Aorta (tissue), 5 donors: ENCODE data around the gene B3GNT4. TPM values are rescaled to one million over a fixed set of nuclear protein-coding genes. Genes with fewer than 3 reads are reported as not detected.
A peak's percentile ranks its signal among the peaks of the same experiment; 100 is the strongest.

Experiments used
- ATAC-seq: fragments of 200-7000 bp; cut with Tn5 transposase; one replicate; pipeline ENCODE4 v1.9.1; 2022; ENCODE audit warnings: moderate library complexity; ENCODE audit not compliant: low FRiP score
- DNase-seq, 2 donors: peaks; one replicate each; pipeline ENCODE4 v3.0.0-alpha.2; 2020
- H3K27ac ChIP-seq, 2 donors: one replicate each; pipeline ENCODE4 v1.5.1; 2013; ENCODE audit warnings: low read length in 2 of 2, mild to moderate bottlenecking in 2 of 2, moderate library complexity in 2 of 2, control low read depth in 1 of 2, inconsistent platforms in 1 of 2, low read depth in 1 of 2
- H3K27me3 ChIP-seq, 2 donors: one replicate each; pipeline ENCODE4 v1.6.1; 2013; ENCODE audit warnings: control low read depth in 1 of 2, low read length in 1 of 2, mild to moderate bottlenecking in 1 of 2, moderate library complexity in 1 of 2; ENCODE audit not compliant: insufficient read depth in 2 of 2, control insufficient read depth in 1 of 2
- H3K36me3 ChIP-seq, 2 donors: one replicate each; pipeline ENCODE4 v1.6.1; 2013; ENCODE audit warnings: control low read depth in 1 of 2, low read length in 1 of 2, mild to moderate bottlenecking in 1 of 2; ENCODE audit not compliant: insufficient read depth in 2 of 2, control insufficient read depth in 1 of 2
- H3K4me1 ChIP-seq, 2 donors: one replicate each; pipeline ENCODE4 v1.6.1; 2013; ENCODE audit warnings: low read length in 2 of 2, control low read depth in 1 of 2, mild to moderate bottlenecking in 1 of 2, moderate library complexity in 1 of 2; ENCODE audit not compliant: insufficient read depth in 2 of 2, control insufficient read depth in 1 of 2
- H3K4me3 ChIP-seq, 2 donors: one replicate each; pipeline ENCODE4 v1.5.1; 2013; ENCODE audit warnings: low read length in 2 of 2, control low read depth in 1 of 2, mild to moderate bottlenecking in 1 of 2
- H3K9me3 ChIP-seq: one replicate; pipeline ENCODE4 v1.6.1; 2013; ENCODE audit warnings: mild to moderate bottlenecking, low read length; ENCODE audit not compliant: control insufficient read depth
- WGBS, 2 donors: extraction: QIAGEN DNeasy Blood & Tissue Kit; methylation state at CpG; one replicate each; pipeline ENCODE4 v1.1.7; 2013; 5-methylcytosine and 5-hydroxymethylcytosine counted together
- intact Hi-C, 2 donors: fragments of 100-400 bp; cut with DNase I; formaldehyde crosslinking; loops; one replicate each; pipeline versions ENCODE4 v1.14.2 to v1.15.0; 2022
- polyA plus RNA-seq, 2 donors: library from polyadenylated mRNA; stranded (reverse); fragments of 200-250 nt; gene quantifications; one replicate each; pipeline ENCODE4 v1.2.3, GENCODE V29; 2013
- total RNA-seq, 2 donors: library from RNA; stranded (reverse); fragmentation: NEBNext Ultra II Directional; extraction: Animal tissue kit (Norgen Biotek cat#: 25700); gene quantifications; one replicate each; pipeline ENCODE4 v1.2.1, GENCODE V29; 2021
- donor health status: healthy with polysubstance abuse.
- donor health status: Bipolar disorder and iron deficiency.
- donor health status: DM: no; HTN: no; CAD: no.
- donor health status: DM: no; HTN: no; CAD: no.
- donor health status: DM: yes; HTN: yes; CAD: no.

B3GNT4 gene
- total and polyA plus RNA-seq, 4 donors = 0.38 TPM; not detected in 3

DNA sequence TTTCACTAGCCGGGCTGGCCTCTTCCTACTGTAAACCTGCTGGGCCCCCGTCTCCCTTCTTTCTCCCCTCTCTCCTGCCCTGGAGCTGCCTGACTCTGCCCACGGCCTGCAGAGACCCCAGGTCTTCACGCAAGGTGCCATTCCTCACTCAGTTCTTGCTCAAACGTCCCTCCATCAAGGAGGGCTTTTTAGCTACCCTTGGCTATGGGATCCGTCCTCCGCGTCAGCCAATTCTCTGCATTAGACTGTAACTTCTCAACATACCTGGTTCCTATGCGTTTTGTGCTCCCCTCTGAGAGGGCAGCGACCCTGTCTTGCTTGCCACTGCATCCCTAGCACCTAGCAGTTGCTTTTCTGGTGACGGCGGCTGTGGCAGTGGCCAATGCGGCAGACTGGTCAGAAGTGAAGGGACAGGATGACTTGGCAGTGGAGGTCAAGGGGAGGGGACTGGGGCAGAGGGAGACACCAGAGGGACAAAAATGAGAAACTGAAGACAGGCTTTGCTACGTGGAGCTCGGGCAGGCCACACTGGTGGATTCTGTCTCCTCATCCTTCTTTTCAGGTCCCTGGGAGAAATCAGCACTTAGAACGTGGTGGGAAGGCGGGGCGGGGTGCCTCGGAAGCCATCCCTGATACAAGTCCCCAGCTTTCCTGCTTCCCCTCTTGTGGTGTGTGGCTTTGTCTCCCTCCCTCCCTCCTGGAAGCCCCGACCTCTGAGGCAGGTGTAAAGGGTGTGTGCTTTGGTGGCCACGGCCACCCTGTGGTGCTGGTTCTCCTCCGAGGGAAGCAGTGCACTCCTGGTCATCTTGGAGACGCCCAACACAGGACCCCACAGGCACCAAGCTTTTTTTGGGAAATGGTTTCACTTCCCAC, 1.8 kb downstream of the B3GNT4 start:
- Histone ChIP-seq H3K4me1 (no peaks in the 10 kb centered on the region), H3K36me3 (peaks cover 0 to 3% of the 10 kb centered on the region in 2 donors), H3K9me3 (no peaks in the 10 kb centered on the region), H3K4me3 (no peak overlapping the region), H3K27ac (no peak overlapping the region), H3K27me3 (peaks cover 0 to 2% of the 10 kb centered on the region in 2 donors)
- no peak for DNase-seq
- ATAC-seq = peak; percentile 17
- intact Hi-C loops = no loop called here
- WGBS, 2 donors = 47 to 50% methylated on average over 23 of the region's 23 CpGs

DNA sequence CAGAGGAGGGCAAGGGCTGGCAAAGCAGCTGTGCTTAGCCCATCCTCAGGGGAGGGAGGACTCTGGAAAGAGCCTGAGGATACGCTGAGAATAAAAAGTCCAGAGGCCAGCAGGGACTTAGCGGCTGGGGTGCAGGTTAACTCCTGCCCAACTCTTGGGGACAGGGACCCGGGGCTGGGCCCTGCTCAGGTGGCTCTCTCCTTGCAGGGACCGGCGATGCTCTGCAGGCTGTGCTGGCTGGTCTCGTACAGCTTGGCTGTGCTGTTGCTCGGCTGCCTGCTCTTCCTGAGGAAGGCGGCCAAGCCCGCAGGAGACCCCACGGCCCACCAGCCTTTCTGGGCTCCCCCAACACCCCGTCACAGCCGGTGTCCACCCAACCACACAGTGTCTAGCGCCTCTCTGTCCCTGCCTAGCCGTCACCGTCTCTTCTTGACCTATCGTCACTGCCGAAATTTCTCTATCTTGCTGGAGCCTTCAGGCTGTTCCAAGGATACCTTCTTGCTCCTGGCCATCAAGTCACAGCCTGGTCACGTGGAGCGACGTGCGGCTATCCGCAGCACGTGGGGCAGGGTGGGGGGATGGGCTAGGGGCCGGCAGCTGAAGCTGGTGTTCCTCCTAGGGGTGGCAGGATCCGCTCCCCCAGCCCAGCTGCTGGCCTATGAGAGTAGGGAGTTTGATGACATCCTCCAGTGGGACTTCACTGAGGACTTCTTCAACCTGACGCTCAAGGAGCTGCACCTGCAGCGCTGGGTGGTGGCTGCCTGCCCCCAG, 2.8 kb downstream of the B3GNT4 start:
- ATAC-seq = peak; percentile 30
- intact Hi-C loops = no loop called here
- Histone ChIP-seq H3K27me3 (no peaks in the 10 kb centered on the region), H3K4me1 (no peaks in the 10 kb centered on the region), H3K4me3 (no peak overlapping the region), H3K27ac (no peak overlapping the region), H3K36me3 (peaks cover 0 to 4% of the 10 kb centered on the region in 2 donors), H3K9me3 (no peaks in the 10 kb centered on the region)
- 58 to 59% methylated on average over 27 of the region's 27 CpGs for WGBS, 2 donors
- DNase-seq = no peak

DNA sequence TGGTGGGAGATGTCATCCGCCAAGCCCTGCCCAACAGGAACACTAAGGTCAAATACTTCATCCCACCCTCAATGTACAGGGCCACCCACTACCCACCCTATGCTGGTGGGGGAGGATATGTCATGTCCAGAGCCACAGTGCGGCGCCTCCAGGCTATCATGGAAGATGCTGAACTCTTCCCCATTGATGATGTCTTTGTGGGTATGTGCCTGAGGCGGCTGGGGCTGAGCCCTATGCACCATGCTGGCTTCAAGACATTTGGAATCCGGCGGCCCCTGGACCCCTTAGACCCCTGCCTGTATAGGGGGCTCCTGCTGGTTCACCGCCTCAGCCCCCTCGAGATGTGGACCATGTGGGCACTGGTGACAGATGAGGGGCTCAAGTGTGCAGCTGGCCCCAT, 3.5 kb downstream of the B3GNT4 start:
- Histone ChIP-seq H3K4me3 (no peak overlapping the region), H3K4me1 (no peaks in the 10 kb centered on the region), H3K9me3 (no peaks in the 10 kb centered on the region), H3K27ac (no peak overlapping the region), H3K27me3 (no peaks in the 10 kb centered on the region), H3K36me3 (peaks cover 0 to 4% of the 10 kb centered on the region in 2 donors)
- DNase-seq (no peak), ATAC-seq (no peak)
- intact Hi-C loops = no loop called here
- WGBS, 2 donors = 80 to 84% methylated on average over 8 of the region's 8 CpGs

DNA sequence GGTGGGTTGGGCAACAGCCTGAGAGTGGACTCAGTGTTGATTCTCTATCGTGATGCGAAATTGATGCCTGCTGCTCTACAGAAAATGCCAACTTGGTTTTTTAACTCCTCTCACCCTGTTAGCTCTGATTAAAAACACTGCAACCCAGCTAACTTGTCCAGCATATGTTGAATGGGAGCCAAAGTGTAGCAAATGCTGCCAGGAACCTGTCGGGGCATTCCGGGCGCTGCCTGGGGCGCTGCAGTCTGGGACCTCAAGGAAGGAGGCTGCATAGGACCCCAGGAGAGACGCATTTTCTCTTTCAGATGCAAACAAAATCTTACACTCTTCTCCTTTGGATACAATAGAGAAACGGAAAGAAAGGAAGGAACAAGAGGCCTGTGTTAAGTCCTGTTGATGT, 3.9 kb downstream of the B3GNT4 start:
- no peak for DNase-seq
- 63 to 66% methylated on average over 8 of the region's 8 CpGs for WGBS, 2 donors
- intact Hi-C loops = no loop called here
- Histone ChIP-seq H3K4me3 (no peak overlapping the region), H3K36me3 (peaks cover 0 to 4% of the 10 kb centered on the region in 2 donors), H3K4me1 (no peaks in the 10 kb centered on the region), H3K27ac (no peak overlapping the region), H3K9me3 (no peaks in the 10 kb centered on the region), H3K27me3 (no peaks in the 10 kb centered on the region)
- no peak for ATAC-seq

DNA sequence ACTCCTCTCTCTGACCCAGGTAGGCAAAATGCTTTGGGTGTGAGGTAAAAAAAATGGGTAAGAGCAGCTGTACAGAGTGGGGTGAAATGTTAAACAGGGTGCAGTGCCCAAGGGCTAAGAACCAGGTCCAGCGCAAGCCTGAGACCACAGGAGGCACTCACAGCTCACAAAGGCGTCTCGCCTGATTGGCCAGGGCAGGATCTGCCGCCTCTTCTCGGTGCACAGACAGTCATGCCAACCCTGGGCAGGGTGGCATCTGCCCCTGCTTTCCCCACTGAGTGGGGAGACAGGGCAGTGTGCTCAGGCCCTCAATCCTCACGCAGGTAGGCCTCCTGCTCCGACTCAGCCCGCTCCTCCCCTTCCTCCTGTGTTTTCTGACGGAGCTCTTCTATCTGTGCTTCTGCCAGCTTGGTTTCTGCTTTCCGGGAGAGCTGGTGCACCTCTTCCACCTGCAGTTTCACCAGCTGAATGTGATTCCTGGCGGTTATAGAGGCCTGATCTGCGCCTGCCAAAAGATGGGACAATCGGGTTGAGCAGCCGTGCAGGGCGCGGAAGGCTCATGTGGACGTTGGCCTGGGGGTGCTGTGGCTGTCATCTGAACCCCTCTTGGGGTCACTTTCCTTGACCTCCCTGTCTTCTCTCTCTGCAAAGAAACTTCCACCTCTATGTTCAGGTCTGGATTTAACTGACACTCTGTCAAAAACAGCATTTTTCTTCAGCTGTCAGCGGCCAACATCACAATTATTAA, 4.7 kb downstream of the B3GNT4 start:
- Histone ChIP-seq H3K9me3 (no peaks in the 10 kb centered on the region), H3K27me3 (no peaks in the 10 kb centered on the region), H3K4me3 (no peak overlapping the region), H3K27ac (no peak overlapping the region), H3K4me1 (no peaks in the 10 kb centered on the region), H3K36me3 (peaks cover 0 to 8% of the 10 kb centered on the region in 2 donors)
- ATAC-seq (no peak), DNase-seq (no peak)
- intact Hi-C loops = no loop called here
- 92 to 95% methylated on average over 16 to 18 of the region's 18 CpGs for WGBS, 2 donors

DNA sequence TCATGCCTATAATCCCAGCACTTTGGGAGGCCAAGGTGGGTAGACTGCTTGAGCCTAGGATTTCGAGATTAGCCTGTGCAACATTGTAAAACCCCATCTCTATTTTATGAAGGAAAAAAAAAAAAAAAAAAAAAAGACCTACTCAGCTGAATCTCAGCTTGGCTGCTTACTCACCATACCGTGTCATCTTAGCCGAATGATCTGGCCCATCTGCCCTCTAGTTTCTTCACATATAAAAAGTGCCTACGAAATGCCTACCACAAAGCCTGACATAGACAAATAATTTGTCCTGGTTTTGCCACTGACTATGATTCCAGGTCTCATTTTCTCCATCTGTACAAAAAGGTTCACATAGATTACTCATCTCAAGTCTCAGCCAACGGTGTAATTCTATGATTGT, 12.3 kb downstream of the B3GNT4 start:
- intact Hi-C loops = no loop called here
- 86 to 89% methylated on average over 5 of the region's 5 CpGs for WGBS, 2 donors
- DNase-seq = no peak

DNA sequence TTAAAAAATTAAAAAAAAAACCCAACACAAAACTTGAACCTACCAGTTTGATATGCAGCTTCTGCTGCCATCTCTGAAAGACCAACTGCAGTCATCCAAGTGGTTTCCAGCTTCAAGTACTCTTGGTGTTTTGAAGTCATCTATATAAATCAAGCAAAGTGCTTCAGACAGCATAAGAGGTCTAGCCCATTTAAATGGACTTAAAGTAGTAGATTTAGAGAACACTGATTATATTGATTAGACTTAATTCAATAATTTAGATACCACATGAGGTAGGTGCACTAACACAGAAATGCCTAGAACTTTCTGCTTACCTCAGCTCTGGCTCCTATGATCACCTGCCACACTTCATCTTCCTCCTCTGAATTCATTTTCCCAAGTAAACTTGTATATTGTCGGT, 12.9 kb downstream of the B3GNT4 start:
- ATAC-seq (no peak), DNase-seq (no peak)
- H3K4me3 ChIP-seq = no peak overlapping the region
- peaks cover 6 to 16% of the 10 kb centered on the region in 2 donors for H3K36me3 ChIP-seq
- no peaks in the 10 kb centered on the region for H3K9me3 ChIP-seq
- no peaks in the 10 kb centered on the region for H3K27me3 ChIP-seq
- WGBS, 2 donors = 93 to 98% methylated on average over 1 of the region's 1 CpG
- no peaks in the 10 kb centered on the region for H3K4me1 ChIP-seq
- intact Hi-C loops = no loop called here
- no peak overlapping the region for H3K27ac ChIP-seq

More for the DNA sequence above, 12.3 kb downstream of the B3GNT4 start:
- Histone ChIP-seq H3K9me3 (no peaks in the 10 kb centered on the region), H3K4me3 (no peak overlapping the region), H3K27ac (no peak overlapping the region), H3K27me3 (no peaks in the 10 kb centered on the region), H3K36me3 (peaks cover 8 to 16% of the 10 kb centered on the region in 2 donors), H3K4me1 (no peaks in the 10 kb centered on the region)
- ATAC-seq = no peak

DNA sequence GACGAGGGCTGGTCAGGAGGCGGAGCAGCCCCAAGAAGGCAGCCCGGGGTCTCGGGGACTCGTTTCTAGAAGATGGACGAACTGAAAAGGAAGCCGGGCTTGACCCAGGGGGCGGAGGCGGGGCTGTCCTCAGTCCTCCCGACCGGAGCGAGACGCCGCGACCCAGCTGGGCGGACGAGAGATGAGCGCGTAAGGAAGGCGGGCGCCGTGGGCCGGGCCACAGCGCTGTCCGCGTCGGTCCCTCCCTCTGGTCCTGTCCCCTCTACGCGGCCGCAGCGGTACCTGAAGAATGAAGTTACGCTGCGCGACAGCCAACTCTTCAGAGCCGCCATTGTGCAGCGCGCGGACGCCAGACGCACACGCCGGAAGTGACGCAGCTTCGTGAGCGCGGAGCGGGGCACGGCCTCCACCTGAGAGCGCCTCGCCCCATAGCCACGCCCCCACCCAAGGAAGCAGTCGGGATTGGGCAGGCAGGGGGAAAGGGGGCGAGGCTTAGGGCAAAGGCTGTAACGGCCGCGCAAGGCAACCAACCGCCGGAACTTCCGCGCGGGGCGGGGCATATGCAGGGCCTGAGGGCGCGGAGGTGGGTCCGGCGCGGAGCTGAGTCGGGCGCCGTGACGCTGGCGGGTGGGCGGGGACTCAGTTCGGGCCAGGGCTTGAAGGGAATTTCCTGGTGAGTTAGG, 22.3 kb downstream of the B3GNT4 start, which contains the start of gene DIABLO:
DIABLO (minus strand) TSS at position 370 of the 683 bp plus-strand sequence; CDS start at position 332, 38 bp downstream.
- intact Hi-C loops = loop anchor here in 1 of 2 donors (1.0 kb wide), 1 partner anchor 40 kb away; the partner anchor contains the start of gene VPS33A
- H3K9me3 ChIP-seq = no peaks in the 10 kb centered on the region
- H3K36me3 ChIP-seq = peaks cover under 1 to 2% of the 10 kb centered on the region in 2 donors
- 1% methylated on average over 64 to 74 of the region's 74 CpGs for WGBS, 2 donors
- H3K27me3 ChIP-seq = no peaks in the 10 kb centered on the region
- peak; percentile 100 for ATAC-seq
- H3K4me1 ChIP-seq = no peaks in the 10 kb centered on the region
- peak within 1 kb of the TSS; percentile 15 to 59 for H3K4me3 ChIP-seq
- peak; percentile 100 for DNase-seq
- peak within 1 kb of the TSS; percentile 73 to 88 for H3K27ac ChIP-seq
